ENCODE data around the gene ISY1.
"Not testable (repeated sequence)": the region's sequence is repeated elsewhere in the genome, so short reads cannot be mapped to it uniquely, and the experiment has no call there.

- not testable (repeated sequence) for TF ChIP-seq CTCF (IDR thresholded peaks at IDR 0.05; ENCODE audit: low read depth, low read length, poor library complexity, severe bottlenecking); EZH2phosphoT487 (IDR thresholded peaks at IDR 0.05; ENCODE audit: borderline replicate concordance, low read length)
Measured at GRCh38 chr3:129141011-129141410, 19.9 kb downstream of the ISY1 start.

Measured in DOHH2 (cell line).